Endothelial cell of umbilical vein (primary cell): Measurements from ENCODE around the gene KRT81. TPM values are rescaled to one million over a fixed set of nuclear protein-coding genes. Genes with fewer than 3 reads are reported as not detected.

Experiments used
- BruUV-seq: library from RNA; stranded (reverse); fragments of 400-500 nt; replicated peaks from 2 replicates; lab custom pipeline; 2021; lab: Mats Ljungman, UMichigan
- CTCF ChIA-PET: fragments of 300-600, 350-600 bp; sonication (Branson Sonifier 250); formaldehyde crosslinking; loops from one replicate; lab custom pipeline; 2021; ENCODE audit warnings: antibody characterized with exemption, inconsistent platforms; lab: Charles Lee
- POLR2A ChIA-PET: fragments of 300-600, 350-600 bp; sonication (Branson Sonifier 250); formaldehyde crosslinking; loops from one replicate; lab custom pipeline; 2021; ENCODE audit warnings: antibody characterized with exemption, inconsistent platforms; lab: Charles Lee
- DNase-seq: peaks from one replicate; pipeline ENCODE4 v3.0.0-alpha.2; 2011; ENCODE audit warnings: low read depth, low spot score
- FAIRE-seq: peaks from 2 replicates; lab custom pipeline; 2011; peaks lifted over from hg19 to GRCh38; lab: Jason Lieb, UNC
- H2AFZ ChIP-seq: 2 replicates; pipeline ENCODE4 v1.6.0; 2012; ENCODE audit warnings: low read depth, low read length, control low read depth, inconsistent platforms
- H3K27ac ChIP-seq: 2 replicates; pipeline ENCODE4 v1.5.1; 2011; ENCODE audit warnings: low read depth, mild to moderate bottlenecking, control low read depth, low read length, moderate library complexity; ENCODE audit not compliant: insufficient read depth
- H3K27me3 ChIP-seq, 2 experiments: 2 replicates each; pipeline versions ENCODE4 v1.6.0 to v1.6.1; 2011; ENCODE audit warnings: low read length in 2 of 2, mixed read lengths in 1 of 2; ENCODE audit not compliant: control insufficient read depth in 2 of 2, insufficient read depth in 2 of 2
- H3K36me3 ChIP-seq, 2 experiments: 2 replicates in 1 of 2; 3 replicates in 1 of 2; pipeline ENCODE4 v1.5.1; 2011; ENCODE audit warnings: low read length in 2 of 2, mild to moderate bottlenecking in 1 of 2, moderate library complexity in 1 of 2; ENCODE audit not compliant: control insufficient read depth in 2 of 2, insufficient read depth in 2 of 2; ENCODE audit errors: extremely low read depth in 1 of 2
- H3K4me1 ChIP-seq: 3 replicates; pipeline ENCODE4 v1.5.1; 2011; ENCODE audit warnings: mild to moderate bottlenecking, low read length; ENCODE audit not compliant: control insufficient read depth, insufficient read depth; ENCODE audit errors: extremely low read depth
- H3K4me2 ChIP-seq: 2 replicates; pipeline ENCODE4 v1.6.1; 2011; ENCODE audit warnings: low read length, control low read depth, mixed read lengths; ENCODE audit not compliant: insufficient read depth
- H3K4me3 ChIP-seq, 3 experiments: fragments of 200-600 bp in 1 of 3; sonication (generic), shearing (Covaris generic) in 1 of 3; replicated peaks in 1 of 3; 2 replicates each; pipeline ENCODE4 v1.5.1; 2011 to 2016; ENCODE audit warnings: control low read depth in 3 of 3, low read length in 3 of 3, mild to moderate bottlenecking in 2 of 3, inconsistent platforms in 1 of 3, low read depth in 1 of 3, moderate library complexity in 1 of 3; ENCODE audit not compliant: insufficient read depth in 1 of 3
- H3K79me2 ChIP-seq: 2 replicates; pipeline ENCODE4 v1.6.0; 2012; ENCODE audit warnings: low read length, inconsistent platforms; ENCODE audit not compliant: control insufficient read depth, insufficient read depth
- H3K9ac ChIP-seq: replicated peaks from 2 replicates; pipeline ENCODE3; 2011; ENCODE audit warnings: low read length, control low read depth; ENCODE audit not compliant: insufficient read depth; ENCODE audit errors: extremely low read depth
- H3K9me1 ChIP-seq: replicated peaks from 3 replicates; pipeline ENCODE4 v1.6.0; 2011; ENCODE audit warnings: mild to moderate bottlenecking, low read length; ENCODE audit not compliant: control insufficient read depth, insufficient read depth; ENCODE audit errors: extremely low read depth
- H3K9me3 ChIP-seq: replicated peaks from 2 replicates; pipeline ENCODE4 v1.5.1; 2012; ENCODE audit warnings: low read length, inconsistent platforms; ENCODE audit not compliant: control insufficient read depth, insufficient read depth
- H4K20me1 ChIP-seq: replicated peaks from 2 replicates; pipeline ENCODE3; 2011; ENCODE audit warnings: mild to moderate bottlenecking, low read length; ENCODE audit not compliant: control insufficient read depth, insufficient read depth; ENCODE audit errors: extremely low read depth
- EZH2 ChIP-seq: IDR thresholded peaks from 2 replicates; pipeline ENCODE4 v1.6.1; 2012; ENCODE audit warnings: borderline replicate concordance, low read depth, mild to moderate bottlenecking, moderate library complexity, low read length, inconsistent platforms; ENCODE audit not compliant: severe bottlenecking
- FOS ChIP-seq: IDR thresholded peaks from 2 replicates; pipeline ENCODE4 v1.6.1; 2011; ENCODE audit warnings: mild to moderate bottlenecking, low read length, moderate library complexity, borderline replicate concordance; ENCODE audit not compliant: insufficient read depth
- GATA2 ChIP-seq: IDR thresholded peaks from 2 replicates; pipeline ENCODE4 v1.7.0; 2011; ENCODE audit warnings: low read depth, mild to moderate bottlenecking, moderate library complexity, mixed read lengths, low read length; ENCODE audit not compliant: insufficient read length, insufficient read depth
- JUN ChIP-seq: IDR thresholded peaks from 2 replicates; pipeline ENCODE4 v1.6.1; 2011; ENCODE audit warnings: borderline replicate concordance, low read depth; ENCODE audit not compliant: insufficient read length, insufficient read depth
- MYC ChIP-seq: IDR thresholded peaks from one replicate; pipeline ENCODE4 v1.6.1; 2011; ENCODE audit warnings: mild to moderate bottlenecking, low read depth, low read length
- POLR2A ChIP-seq: IDR thresholded peaks from 2 replicates; pipeline ENCODE4 v1.6.1; 2012; ENCODE audit warnings: low read depth, mild to moderate bottlenecking, control low read depth, low read length
- POLR2AphosphoS5 ChIP-seq: IDR thresholded peaks from 2 replicates; pipeline ENCODE4 v1.6.1; 2012; ENCODE audit warnings: low read depth, mild to moderate bottlenecking, control low read depth, low read length, moderate library complexity; ENCODE audit not compliant: insufficient read depth
- dilution Hi-C: fragments of 300-500 bp; cut with MboI; formaldehyde crosslinking; loops from one replicate; pipeline ENCODE4 v1.15.0; 2019; ENCODE audit warnings: low sequenced_read_pairs; ENCODE audit not compliant: extremely low pct_ligation_motif_present
- intact Hi-C: fragments of 100-400 bp; cut with micrococcal nuclease; formaldehyde crosslinking; loops from one replicate; pipeline ENCODE4 v1.10.0; 2022
- polyA plus RNA-seq, 4 experiments: library from polyadenylated mRNA; depleted of rRNA in 3 of 4; stranded (reverse) in 3 of 4; unstranded in 1 of 4; fragments of >200 nt; gene quantifications; 2 replicates each; pipeline versions ENCODE4 v1.2.1 to v1.2.3, GENCODE V29; 2011 to 2012; ENCODE audit warnings: missing spikeins in 1 of 4
- total RNA-seq: library from RNA; stranded (reverse); gene quantifications from 2 replicates; pipeline ENCODE4 v1.2.3, GENCODE V29; 2021
- TF ChIP-seq, protein P1 (sequence below), 2 donors: IDR thresholded peaks; 1 replicate in 1 of 2; 2 replicates in 1 of 2; pipeline ENCODE4 v1.5.1; 2011; ENCODE audit warnings: low read length in 2 of 2, mild to moderate bottlenecking in 2 of 2, moderate library complexity in 2 of 2, control low read depth in 1 of 2, inconsistent platforms in 1 of 2, low read depth in 1 of 2; ENCODE audit not compliant: insufficient read depth in 1 of 2; ENCODE audit errors: extremely low read depth in 1 of 2
- TF ChIP-seq, protein P2 (sequence below): IDR thresholded peaks from 2 replicates; pipeline ENCODE4 v1.6.1; 2011; ENCODE audit not compliant: insufficient read depth, insufficient read length

The KRT81 gene
- total and polyA plus RNA-seq, 2 donors (not counting 3 experiments of a cell fraction or from before 2014, with no cell fraction given) = not detected

DNA sequence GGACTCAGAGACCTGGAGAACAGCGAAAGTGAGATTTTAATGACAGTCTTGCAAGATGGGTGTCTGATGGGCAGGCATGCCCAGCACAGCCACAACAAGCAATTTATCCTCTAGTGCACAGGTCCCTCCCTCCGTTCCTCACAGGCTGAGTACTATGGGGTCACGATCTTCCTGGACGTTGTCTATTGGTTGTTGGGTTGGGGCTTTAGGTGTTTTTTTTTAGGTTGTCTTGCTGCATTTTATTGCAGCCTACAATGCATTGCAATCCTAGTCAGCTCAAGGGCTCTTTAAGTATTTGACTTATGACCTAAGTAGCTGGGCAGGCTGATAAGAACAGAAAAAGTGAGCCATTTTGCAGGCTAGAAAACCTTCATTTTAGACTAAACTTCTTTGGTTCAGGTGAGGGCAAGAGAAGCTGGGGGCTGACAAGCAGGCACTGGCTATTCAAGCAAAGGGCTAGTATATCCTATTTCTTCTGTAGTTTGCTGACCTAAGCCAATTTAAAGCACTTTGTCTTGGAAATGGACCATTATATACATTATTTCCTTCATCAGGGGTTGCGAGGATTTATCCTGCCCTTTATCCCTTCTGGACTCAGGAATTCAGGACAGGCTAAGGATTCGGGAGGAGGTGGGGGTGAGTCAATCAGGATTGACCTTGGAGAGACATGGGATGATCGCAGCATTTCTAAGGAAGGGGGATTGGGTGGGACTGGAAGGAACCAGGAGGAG, 52.3 kb downstream of the KRT81 start:
- no TSS peak for BruUV-seq
- peaks cover 21% of the 10 kb centered on the region for H3K4me1 ChIP-seq
- no peak for TF ChIP-seq POLR2AphosphoS5
- TF ChIP-seq FOS = no peak
- TF ChIP-seq MYC = no peak
- TF ChIP-seq, protein P1, sequence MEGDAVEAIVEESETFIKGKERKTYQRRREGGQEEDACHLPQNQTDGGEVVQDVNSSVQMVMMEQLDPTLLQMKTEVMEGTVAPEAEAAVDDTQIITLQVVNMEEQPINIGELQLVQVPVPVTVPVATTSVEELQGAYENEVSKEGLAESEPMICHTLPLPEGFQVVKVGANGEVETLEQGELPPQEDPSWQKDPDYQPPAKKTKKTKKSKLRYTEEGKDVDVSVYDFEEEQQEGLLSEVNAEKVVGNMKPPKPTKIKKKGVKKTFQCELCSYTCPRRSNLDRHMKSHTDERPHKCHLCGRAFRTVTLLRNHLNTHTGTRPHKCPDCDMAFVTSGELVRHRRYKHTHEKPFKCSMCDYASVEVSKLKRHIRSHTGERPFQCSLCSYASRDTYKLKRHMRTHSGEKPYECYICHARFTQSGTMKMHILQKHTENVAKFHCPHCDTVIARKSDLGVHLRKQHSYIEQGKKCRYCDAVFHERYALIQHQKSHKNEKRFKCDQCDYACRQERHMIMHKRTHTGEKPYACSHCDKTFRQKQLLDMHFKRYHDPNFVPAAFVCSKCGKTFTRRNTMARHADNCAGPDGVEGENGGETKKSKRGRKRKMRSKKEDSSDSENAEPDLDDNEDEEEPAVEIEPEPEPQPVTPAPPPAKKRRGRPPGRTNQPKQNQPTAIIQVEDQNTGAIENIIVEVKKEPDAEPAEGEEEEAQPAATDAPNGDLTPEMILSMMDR (IDR thresholded peaks at IDR 0.05; ENCODE audit: extremely low read depth in 1 of 2, insufficient read depth in 1 of 2, low read depth in 1 of 2, low read length in 2 of 2) = no peak
- no peak for TF ChIP-seq GATA2
- TF ChIP-seq POLR2A = no peak
- TF ChIP-seq EZH2 = no peak
- TF ChIP-seq, protein P2, sequence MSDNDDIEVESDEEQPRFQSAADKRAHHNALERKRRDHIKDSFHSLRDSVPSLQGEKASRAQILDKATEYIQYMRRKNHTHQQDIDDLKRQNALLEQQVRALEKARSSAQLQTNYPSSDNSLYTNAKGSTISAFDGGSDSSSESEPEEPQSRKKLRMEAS = no peak
- no peak for TF ChIP-seq JUN
- FAIRE-seq (no peak), DNase-seq (no peak)
- CTCF ChIA-PET = interaction anchor here (0.7 to 2.8 kb wide), 5 partner anchors 17 to 82 kb away, joined by 3 to 10 read pairs (median 3); no protein-coding TSS in a partner anchor
- intact Hi-C loops (no loop called here), dilution Hi-C loops (no loop called here)
- H2AFZ ChIP-seq = no peak overlapping the region
- POLR2A ChIA-PET = no interaction called here
- H3K9me1 ChIP-seq = no peaks in the 10 kb centered on the region
- H3K4me2 ChIP-seq = no peak overlapping the region
- H3K27ac ChIP-seq = no peak overlapping the region
- no peaks in the 10 kb centered on the region for H4K20me1 ChIP-seq
- no peaks in the 10 kb centered on the region for H3K27me3 ChIP-seq
- H3K9me3 ChIP-seq = no peaks in the 10 kb centered on the region
- H3K9ac ChIP-seq = no peak overlapping the region
- H3K36me3 ChIP-seq = peaks cover 0 to 5% of the 10 kb centered on the region in 2 experiments
- H3K79me2 ChIP-seq = peaks cover 2% of the 10 kb centered on the region
- H3K4me3 ChIP-seq = no peak overlapping the region
